ENCODE results near the gene DYRK1A.

Gene DYRK1A

DNA sequence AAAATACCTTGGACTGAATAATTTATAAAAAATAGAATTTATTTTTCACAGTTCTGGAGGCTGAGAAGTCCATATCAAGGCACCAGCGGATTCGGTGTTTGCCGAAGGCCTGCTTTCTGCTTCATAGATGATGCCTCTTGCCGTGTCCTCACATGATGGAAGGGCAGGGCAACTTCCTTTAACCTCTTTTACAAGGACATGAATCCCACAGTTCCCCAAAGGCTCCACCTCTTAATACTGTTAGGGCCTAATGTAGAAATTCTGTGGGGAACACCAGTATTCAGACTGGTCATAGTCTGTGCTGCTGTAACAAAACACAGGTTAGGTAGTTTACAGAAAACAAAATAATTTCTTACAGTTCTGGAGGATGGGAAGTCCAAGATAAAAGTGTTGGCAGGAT, 25.9 kb downstream of the DYRK1A start:
- in situ Hi-C loops (cut with MboI; ENCODE audit: low sequenced_read_pairs, unreplicated experiment): no loop called here
- TF ChIP-seq, protein P1, sequence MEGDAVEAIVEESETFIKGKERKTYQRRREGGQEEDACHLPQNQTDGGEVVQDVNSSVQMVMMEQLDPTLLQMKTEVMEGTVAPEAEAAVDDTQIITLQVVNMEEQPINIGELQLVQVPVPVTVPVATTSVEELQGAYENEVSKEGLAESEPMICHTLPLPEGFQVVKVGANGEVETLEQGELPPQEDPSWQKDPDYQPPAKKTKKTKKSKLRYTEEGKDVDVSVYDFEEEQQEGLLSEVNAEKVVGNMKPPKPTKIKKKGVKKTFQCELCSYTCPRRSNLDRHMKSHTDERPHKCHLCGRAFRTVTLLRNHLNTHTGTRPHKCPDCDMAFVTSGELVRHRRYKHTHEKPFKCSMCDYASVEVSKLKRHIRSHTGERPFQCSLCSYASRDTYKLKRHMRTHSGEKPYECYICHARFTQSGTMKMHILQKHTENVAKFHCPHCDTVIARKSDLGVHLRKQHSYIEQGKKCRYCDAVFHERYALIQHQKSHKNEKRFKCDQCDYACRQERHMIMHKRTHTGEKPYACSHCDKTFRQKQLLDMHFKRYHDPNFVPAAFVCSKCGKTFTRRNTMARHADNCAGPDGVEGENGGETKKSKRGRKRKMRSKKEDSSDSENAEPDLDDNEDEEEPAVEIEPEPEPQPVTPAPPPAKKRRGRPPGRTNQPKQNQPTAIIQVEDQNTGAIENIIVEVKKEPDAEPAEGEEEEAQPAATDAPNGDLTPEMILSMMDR (IDR thresholded peaks at IDR 0.05; ENCODE audit: borderline replicate concordance, control extremely low read depth, extremely low read depth, insufficient read depth, missing control alignments): no peak
- DNase-seq (ENCODE audit: low spot score): no peak

DNA sequence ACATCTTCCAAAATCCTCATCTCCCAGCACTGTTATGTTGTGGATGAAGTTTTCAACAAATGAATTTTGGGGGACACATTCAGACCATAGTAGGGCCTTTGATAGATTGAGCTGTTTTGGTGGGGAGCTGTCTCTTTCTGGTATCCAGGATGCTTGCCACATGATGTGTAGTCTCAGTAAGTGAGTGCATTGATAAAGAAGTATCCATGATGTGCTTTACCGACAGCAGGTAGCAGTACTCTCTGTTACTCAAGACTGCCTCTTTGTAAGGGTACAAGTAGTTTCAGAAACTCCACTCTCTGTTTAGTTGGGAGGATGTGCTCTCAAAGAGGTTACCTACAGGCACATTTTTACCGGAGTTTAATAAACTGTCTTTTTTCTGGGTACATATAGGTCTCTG, 26.5 kb downstream of the DYRK1A start:
- no peak for DNase-seq (ENCODE audit: low spot score)
- in situ Hi-C loops (cut with MboI; ENCODE audit: low sequenced_read_pairs, unreplicated experiment): no loop called here
- TF ChIP-seq, protein P1 (IDR thresholded peaks at IDR 0.05; ENCODE audit: borderline replicate concordance, control extremely low read depth, extremely low read depth, insufficient read depth, missing control alignments): no peak

DNA sequence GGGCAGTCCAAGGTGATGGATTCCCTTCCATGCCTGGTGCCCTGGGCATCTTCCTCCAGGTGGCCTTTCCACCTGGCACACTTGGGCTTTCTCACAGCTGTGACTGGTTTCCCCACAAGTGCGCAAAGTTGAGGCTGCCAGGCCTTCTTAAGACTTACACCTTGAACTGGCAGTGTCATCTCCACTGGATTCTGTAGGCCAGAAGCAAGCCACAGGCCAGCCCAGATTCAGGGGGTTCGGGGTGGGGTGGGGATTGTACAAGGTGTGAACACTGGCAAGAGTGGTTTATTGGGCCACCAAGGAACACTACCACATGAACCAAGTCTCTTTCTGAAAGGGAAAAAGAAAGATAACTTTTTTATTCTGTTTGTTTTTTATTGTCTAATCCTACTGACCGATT, 27.2 kb downstream of the DYRK1A start:
- DNase-seq (ENCODE audit: low spot score): no peak
- in situ Hi-C loops (cut with MboI; ENCODE audit: low sequenced_read_pairs, unreplicated experiment): no loop called here
- TF ChIP-seq, protein P1 (IDR thresholded peaks at IDR 0.05; ENCODE audit: borderline replicate concordance, control extremely low read depth, extremely low read depth, insufficient read depth, missing control alignments): no peak

DNA sequence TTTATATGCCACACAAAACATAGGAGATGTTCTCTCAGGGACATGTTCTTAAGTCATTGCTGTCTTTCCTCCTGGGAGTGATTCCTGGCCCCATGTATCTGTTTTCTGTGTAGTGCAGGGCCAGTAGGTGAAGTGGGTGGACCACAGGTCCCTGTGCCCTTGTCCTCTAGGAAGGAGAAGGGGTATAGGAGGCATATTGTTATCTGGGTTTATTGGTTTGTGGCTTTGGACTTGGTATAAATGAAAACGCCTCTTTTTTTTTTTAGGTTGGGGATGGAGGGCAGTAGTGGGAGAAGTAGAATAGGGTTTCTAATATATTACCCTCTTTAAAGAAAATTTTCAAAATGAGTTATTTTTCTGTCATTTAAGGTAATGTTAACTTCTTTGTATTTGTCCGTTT, 29.4 kb downstream of the DYRK1A start:
- TF ChIP-seq, protein P1 (IDR thresholded peaks at IDR 0.05; ENCODE audit: borderline replicate concordance, control extremely low read depth, extremely low read depth, insufficient read depth, missing control alignments): no peak
- in situ Hi-C loops (cut with MboI; ENCODE audit: low sequenced_read_pairs, unreplicated experiment): no loop called here
- no peak for DNase-seq (ENCODE audit: low spot score)

DNA sequence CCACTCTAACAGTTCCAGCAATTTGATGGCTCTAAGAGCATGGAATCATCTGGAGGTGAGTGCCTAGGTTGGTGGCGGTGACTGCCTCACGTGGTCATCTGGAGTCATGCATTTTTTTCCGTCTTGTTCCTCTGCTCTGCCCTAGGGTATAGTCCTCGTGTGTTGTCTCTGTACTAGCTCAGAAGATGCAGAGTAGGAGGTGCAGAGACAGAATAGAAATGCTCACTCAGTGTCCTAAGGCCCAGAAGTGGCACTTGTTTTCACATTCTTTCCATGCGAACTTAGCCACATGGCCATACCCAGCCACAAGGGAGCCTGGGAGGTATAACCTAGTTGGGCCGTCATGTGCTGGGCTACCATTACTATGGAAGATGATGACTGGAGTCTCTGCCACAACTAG, 30.3 kb downstream of the DYRK1A start:
- TF ChIP-seq, protein P1 (IDR thresholded peaks at IDR 0.05; ENCODE audit: borderline replicate concordance, control extremely low read depth, extremely low read depth, insufficient read depth, missing control alignments): no peak
- DNase-seq (ENCODE audit: low spot score): no peak
- in situ Hi-C loops (cut with MboI; ENCODE audit: low sequenced_read_pairs, unreplicated experiment): no loop called here

DNA sequence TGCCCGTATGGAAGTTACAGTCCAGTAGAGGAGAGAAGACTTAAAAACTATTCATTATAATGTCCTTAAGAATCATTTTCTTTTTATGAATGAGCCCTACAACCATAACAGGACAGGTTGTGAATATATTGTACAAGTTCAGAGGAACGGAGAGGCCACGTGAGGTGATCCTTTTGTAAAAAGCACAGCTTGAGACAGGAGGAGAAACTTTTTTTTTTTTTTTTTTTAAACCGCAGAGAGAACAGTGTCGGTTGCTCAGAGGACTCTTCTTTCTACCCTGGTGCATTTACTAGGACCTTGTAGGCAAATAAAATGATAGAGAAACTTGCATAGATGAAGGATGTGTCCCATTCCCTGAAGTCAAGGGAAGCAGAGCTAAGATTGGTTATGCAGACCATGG, 32.1 kb downstream of the DYRK1A start:
- in situ Hi-C loops (cut with MboI; ENCODE audit: low sequenced_read_pairs, unreplicated experiment): no loop called here

More for the DNA sequence above, 32.1 kb downstream of the DYRK1A start:
- DNase-seq (ENCODE audit: low spot score): no peak
- TF ChIP-seq, protein P1 (IDR thresholded peaks at IDR 0.05; ENCODE audit: borderline replicate concordance, control extremely low read depth, extremely low read depth, insufficient read depth, missing control alignments): no peak
